GM12873 (cell line): Measurements from ENCODE around the gene CSNK1G3.

Source experiments
- TF ChIP-seq, protein P1 (sequence below): IDR thresholded peaks from 2 replicates; pipeline ENCODE4 v1.5.1; 2012; ENCODE audit warnings: low read depth, mild to moderate bottlenecking, moderate library complexity, low read length, control low read depth; ENCODE audit not compliant: insufficient read depth; ENCODE audit errors: missing control alignments

The CSNK1G3 gene

DNA sequence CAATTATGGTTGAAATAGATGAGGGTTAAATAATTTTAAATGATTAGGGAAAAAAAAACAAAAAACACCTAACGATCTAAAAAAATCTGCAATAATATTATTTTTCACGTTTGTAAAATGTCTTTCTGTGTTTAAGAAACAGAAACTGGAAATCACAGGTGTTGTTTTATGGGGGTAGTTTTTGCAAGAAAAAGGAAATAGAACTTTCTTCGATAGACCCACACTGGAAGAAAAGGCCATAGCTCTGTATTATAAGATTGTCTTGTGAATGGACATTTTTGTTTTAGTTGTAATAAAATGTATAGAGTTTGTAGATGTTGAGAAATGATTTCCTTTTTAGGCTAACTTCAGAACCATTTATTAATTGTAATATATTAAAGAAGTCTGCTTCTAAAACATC lies 5.5 kb downstream of the CSNK1G3 start:
- TF ChIP-seq, protein P1, sequence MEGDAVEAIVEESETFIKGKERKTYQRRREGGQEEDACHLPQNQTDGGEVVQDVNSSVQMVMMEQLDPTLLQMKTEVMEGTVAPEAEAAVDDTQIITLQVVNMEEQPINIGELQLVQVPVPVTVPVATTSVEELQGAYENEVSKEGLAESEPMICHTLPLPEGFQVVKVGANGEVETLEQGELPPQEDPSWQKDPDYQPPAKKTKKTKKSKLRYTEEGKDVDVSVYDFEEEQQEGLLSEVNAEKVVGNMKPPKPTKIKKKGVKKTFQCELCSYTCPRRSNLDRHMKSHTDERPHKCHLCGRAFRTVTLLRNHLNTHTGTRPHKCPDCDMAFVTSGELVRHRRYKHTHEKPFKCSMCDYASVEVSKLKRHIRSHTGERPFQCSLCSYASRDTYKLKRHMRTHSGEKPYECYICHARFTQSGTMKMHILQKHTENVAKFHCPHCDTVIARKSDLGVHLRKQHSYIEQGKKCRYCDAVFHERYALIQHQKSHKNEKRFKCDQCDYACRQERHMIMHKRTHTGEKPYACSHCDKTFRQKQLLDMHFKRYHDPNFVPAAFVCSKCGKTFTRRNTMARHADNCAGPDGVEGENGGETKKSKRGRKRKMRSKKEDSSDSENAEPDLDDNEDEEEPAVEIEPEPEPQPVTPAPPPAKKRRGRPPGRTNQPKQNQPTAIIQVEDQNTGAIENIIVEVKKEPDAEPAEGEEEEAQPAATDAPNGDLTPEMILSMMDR: no peak

DNA sequence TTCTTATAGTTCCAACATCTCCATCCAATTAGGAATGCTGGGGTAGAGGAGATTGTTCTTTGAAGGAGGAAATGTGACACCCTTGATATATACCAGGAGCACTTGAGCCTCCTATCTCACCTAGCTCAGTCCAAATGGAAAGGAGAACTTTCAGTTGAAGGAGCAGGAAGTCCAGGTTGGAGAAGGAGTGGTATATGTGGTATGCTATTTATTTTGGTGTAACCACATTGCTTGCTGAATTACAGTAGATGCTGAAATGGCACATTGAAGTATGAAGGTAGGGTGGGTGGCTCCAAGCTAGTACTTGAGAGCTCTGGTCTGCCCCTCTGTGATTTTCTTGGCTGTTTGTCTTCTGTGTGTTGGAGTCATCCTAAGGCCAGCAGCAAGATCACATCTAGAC lies 6.1 kb downstream of the CSNK1G3 start:
- TF ChIP-seq, protein P1: no peak

DNA sequence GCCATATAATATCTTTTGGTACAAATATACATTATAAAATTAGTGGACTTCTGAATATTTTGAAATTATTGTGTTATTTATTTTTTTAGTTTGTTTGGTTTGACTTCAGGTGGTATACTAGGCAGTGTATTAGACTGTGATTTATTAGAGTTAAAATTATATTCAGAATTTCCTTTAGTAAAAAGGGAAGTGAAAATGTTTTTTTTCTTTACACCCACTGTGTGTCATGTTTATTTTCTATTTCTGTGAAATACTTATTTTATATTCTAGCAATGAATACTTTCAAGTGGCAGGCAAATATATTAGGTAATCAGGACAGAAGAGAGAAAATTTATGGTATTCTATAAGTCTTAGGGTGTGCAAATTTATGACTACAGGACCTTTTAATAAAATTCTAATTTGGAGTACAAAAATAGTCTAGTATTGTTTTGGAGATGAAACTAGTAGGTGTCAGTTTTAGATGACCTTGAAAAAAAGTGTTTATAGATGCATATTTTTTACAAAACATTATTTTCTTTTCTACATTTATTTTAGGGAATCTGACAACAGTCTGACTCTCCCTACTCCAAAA lies 8.8 kb downstream of the CSNK1G3 start:
- TF ChIP-seq, protein P1: no peak

DNA sequence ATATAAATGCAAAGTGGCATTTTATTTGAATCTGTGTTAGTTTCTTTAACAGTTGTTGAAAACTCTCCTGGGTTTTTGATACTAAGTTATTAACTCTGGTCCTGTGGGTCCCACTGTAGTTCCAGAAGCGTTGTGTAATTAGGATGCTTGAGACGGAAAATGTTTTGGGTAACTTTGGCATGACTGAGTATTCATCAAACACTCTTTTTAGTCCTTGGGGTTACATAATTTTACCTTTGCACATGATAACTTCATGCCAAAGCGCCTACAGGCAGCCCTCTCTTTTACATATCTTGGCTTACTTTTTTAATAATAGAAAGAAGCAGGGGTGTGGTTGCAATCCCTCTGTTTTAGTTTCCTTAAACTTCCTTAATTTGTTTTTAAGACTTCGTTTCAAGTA lies 12.2 kb downstream of the CSNK1G3 start:
- TF ChIP-seq, protein P1: no peak

DNA sequence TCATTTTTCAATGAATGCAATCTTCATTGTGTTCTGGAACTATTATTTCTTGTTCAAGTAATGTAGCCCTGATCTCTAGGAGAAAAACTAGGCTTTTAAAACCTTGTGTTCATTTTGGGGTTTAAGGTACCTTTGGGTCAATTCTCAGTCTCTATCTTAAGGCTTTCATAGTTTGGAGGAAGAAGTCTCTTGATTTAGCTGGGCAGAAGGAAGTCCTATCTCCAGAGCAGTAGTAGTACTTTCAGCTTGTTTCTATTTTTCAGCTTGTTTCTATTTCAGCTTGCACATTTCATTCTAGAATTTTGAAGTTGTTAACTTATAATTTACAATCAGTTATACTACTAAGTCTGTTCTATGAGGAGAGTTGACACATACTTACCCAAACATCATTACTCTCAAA lies 15.2 kb downstream of the CSNK1G3 start:
- TF ChIP-seq, protein P1: no peak

DNA sequence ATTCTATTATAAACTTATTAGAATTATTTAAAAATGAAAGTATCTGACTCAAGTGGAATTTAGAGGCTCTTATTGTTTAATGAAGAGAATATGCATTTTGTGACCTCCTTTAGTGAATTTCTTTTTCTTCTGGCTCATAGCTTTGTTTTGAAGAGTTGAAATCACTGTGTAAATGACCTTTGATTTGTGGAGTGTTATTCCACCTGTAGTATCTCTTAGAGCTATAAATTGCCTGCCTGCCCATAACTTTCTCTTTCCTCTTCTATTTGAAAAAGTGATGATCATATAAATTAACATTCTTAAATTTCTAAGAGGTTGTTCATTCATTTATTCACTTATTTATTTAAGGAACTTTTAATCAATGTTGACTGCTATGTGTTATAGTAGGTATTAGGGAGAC lies 16.1 kb downstream of the CSNK1G3 start:
- TF ChIP-seq, protein P1: no peak

DNA sequence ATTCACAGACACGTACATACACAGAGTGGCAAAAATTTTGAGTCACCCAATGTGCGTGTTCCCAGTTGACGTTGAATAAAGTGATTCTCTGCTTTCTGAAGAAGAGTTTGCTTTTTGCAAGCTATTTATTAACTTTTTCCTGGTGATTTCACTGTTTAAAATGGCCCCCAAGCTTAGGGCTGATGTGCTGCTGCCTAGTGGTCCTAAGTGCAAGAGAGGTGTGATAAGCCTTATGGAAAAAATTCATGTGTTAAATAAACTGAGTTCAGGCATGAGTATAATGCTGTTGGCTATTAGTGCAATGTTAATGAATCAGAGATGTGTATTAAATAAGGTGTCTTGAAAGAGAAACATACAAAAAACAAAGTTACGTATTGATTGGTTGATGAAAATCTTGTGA lies 16.9 kb downstream of the CSNK1G3 start:
- TF ChIP-seq, protein P1: no peak
